ENCODE data around the gene EFCAB8. TPM values are rescaled to one million over a fixed set of nuclear protein-coding genes. Genes with fewer than 3 reads are reported as not detected.

EFCAB8 gene
- total and polyA plus RNA-seq, 8 donors = 0.18 to 0.45 TPM; not detected in 6

DNA sequence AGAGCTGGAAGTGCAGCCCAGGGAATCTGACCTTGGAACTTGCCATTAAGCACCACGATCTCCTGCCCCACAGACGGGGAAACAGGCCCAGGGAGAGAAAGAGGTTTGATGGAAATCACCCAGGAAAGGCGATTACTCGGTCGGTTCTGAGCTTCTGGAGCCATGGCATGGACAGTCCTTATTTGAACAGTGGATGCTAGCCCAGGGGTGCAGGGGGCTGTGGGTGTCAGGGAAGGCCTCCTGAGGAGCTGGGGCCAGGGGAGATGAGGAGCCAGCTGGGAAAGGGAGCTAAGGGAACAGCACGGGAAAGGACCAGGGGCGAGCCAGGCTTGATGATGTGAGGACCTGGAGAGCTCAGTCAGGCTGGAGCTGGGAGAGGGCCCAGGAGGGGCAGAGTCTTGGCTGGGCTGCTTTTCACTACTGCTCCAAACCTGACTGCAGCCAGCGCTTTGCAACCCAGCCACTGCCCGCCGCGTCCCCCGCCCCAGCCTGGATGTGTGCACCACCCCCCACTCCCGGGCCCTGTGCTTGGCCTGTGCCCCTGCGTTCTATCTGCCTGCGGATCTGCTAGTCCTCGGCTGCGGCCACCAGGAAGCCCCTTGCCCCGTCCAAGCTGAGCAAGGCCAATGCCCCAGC, 127.7 kb downstream of the EFCAB8 start:
- Histone ChIP-seq H3K4me3 (no peak overlapping the region), H3K27me3 (peaks cover 0 to 10% (median 0%) of the 10 kb centered on the region in 3 donors), H3K9me3 (peaks cover 0 to 5% (median 0%) of the 10 kb centered on the region in 4 donors), H3K4me1 (peaks cover 0 to 8% (median 3%) of the 10 kb centered on the region in 4 donors), H3K27ac (no peak overlapping the region), H3K36me3 (no peaks in the 10 kb centered on the region)
- intact Hi-C loops (cut with DNase I; ENCODE audit: low total_unique reads) = no loop called here
- no peak for DNase-seq
- 76 to 83% (median 81%) methylated on average over 15 to 18 of the region's 18 CpGs for WGBS, 5 donors
- TF ChIP-seq POLR2A (IDR thresholded peaks at IDR 0.05) = no peak
- TF ChIP-seq POLR2AphosphoS5 (IDR thresholded peaks at IDR 0.05) = no peak

DNA sequence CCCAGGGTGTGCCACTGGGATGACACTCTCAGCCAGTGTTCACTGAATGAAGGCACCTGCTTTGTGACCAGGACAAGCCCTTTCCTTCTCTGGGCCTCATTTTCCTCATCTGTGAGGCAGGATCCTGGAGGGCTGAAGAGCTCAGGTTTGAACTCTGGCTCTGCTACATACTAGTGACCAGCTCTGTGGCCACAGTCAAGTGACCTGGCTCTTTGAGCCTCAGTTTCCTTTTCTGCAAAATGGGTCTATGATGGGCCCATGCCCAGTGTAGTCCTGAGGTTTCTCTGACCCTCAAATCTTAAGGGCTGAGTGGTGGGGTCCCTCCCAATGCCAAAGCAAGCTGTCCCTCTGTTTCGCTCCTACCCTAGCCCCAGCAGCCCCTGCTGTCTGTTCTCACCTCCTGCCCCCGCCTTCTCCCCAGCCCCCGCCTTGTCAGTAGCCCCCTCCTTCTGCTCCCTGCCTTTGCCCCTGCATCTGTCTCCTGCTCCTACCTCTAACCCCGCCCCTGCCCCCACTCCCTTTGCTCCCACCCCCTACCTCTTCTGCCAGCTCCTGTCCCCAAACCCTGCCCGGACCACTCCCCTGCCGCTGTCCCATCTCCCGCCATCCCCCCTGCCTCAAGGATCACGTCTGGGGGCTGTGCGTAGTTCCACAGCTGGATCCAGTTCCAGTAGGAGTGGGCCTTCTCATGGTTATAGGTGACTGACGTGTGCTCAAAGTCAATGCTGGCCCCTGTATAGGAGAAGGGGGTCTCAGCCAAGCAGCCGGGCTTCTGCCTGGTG, 128.5 kb downstream of the EFCAB8 start:
- H3K4me1 ChIP-seq = peaks cover 0 to 8% (median 3%) of the 10 kb centered on the region in 4 donors
- intact Hi-C loops (cut with DNase I; ENCODE audit: low total_unique reads) = no loop called here
- H3K36me3 ChIP-seq = no peaks in the 10 kb centered on the region
- H3K27me3 ChIP-seq = peaks cover 0 to 10% (median 0%) of the 10 kb centered on the region in 3 donors
- H3K4me3 ChIP-seq = no peak overlapping the region
- H3K9me3 ChIP-seq = peaks cover 0 to 5% (median 0%) of the 10 kb centered on the region in 4 donors
- 77 to 88% (median 83%) methylated on average over 11 of the region's 11 CpGs for WGBS, 5 donors
- TF ChIP-seq, protein P1, sequence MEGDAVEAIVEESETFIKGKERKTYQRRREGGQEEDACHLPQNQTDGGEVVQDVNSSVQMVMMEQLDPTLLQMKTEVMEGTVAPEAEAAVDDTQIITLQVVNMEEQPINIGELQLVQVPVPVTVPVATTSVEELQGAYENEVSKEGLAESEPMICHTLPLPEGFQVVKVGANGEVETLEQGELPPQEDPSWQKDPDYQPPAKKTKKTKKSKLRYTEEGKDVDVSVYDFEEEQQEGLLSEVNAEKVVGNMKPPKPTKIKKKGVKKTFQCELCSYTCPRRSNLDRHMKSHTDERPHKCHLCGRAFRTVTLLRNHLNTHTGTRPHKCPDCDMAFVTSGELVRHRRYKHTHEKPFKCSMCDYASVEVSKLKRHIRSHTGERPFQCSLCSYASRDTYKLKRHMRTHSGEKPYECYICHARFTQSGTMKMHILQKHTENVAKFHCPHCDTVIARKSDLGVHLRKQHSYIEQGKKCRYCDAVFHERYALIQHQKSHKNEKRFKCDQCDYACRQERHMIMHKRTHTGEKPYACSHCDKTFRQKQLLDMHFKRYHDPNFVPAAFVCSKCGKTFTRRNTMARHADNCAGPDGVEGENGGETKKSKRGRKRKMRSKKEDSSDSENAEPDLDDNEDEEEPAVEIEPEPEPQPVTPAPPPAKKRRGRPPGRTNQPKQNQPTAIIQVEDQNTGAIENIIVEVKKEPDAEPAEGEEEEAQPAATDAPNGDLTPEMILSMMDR (IDR thresholded peaks at IDR 0.05) = no peak
- TF ChIP-seq POLR2A (IDR thresholded peaks at IDR 0.05) = no peak
- no peak for TF ChIP-seq EP300 (IDR thresholded peaks at IDR 0.05)
- TF ChIP-seq POLR2AphosphoS5 (IDR thresholded peaks at IDR 0.05) = no peak
- DNase-seq = no peak
- no peak overlapping the region for H3K27ac ChIP-seq

DNA sequence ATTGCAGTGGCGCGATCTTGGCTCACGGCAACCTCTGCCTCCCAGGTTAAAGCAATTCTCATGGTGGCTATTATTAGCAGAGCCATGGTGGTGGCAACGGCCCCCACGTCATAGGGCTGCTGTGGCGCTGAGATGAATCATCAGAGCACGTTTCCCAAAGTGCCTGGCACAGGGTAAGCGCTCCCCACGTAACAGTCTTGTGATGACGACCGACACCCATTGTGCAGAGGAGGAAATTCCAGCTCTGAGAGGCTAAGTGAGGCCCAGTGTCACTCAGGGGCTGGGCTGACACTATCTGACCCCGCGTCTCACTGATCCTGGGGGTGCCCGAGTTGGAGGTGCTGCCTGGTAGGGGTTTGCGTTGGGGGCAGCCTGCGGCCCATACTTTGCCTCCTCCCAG, 129.3 kb downstream of the EFCAB8 start:
- Histone ChIP-seq H3K4me3 (no peak overlapping the region), H3K27ac (no peak overlapping the region), H3K9me3 (peaks cover 0 to 5% (median 0%) of the 10 kb centered on the region in 4 donors), H3K36me3 (no peaks in the 10 kb centered on the region), H3K4me1 (peaks cover 0 to 2% (median under 1%) of the 10 kb centered on the region in 4 donors), H3K27me3 (peaks cover 0 to 10% (median 0%) of the 10 kb centered on the region in 3 donors)
- DNase-seq = no peak
- intact Hi-C loops (cut with DNase I; ENCODE audit: low total_unique reads) = no loop called here
- TF ChIP-seq POLR2AphosphoS5 (IDR thresholded peaks at IDR 0.05) (no peak), POLR2A (IDR thresholded peaks at IDR 0.05) (no peak), EP300 (IDR thresholded peaks at IDR 0.05) (no peak)
- TF ChIP-seq, protein P1 (IDR thresholded peaks at IDR 0.05) = no peak
- WGBS, 5 donors = 74 to 82% (median 79%) methylated on average over 14 to 16 of the region's 16 CpGs

DNA sequence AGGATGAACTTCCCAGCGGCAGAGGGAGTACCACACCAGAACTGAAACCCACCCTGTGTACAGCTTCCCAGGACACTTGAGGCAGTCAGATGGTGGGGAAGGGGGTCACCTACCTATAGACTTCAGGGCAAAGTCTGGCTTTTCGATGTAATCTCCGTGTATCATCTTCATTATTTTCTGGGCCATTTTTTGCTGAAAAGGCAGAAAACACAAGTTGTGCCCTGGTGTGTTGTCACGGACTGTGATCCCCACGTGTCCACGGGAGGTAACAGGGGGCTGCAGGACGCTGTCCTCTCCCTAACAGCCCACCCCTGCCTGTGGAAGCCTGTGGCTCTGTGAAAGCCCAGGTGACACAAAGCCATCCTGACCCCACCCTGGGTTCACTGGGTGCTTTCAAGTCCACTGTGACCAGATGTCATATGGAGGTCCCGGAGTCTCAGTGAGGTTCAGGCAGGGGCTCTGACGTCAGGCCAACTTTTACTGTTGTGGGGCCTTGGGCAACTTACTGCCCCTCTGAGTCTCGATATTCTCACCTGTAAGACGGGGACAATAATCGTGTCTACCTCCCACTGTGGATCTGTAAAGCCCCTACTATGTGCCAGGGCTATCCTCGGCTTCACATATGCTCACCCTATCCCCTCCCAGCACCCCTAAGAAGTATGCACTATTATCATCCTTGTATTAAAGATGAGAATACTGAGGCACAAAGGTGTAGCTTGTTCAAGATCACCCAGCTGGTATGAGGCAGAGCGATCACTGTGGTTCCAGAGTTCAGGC, 131.0 kb downstream of the EFCAB8 start:
- no peak for DNase-seq
- Histone ChIP-seq H3K4me1 (no peaks in the 10 kb centered on the region), H3K27me3 (peaks cover 0 to 10% (median 0%) of the 10 kb centered on the region in 3 donors), H3K4me3 (no peak overlapping the region), H3K36me3 (no peaks in the 10 kb centered on the region), H3K9me3 (peaks cover 0 to 5% (median 0%) of the 10 kb centered on the region in 4 donors), H3K27ac (no peak overlapping the region)
- TF ChIP-seq, protein P1 (IDR thresholded peaks at IDR 0.05) = no peak
- TF ChIP-seq POLR2A (IDR thresholded peaks at IDR 0.05) (no peak), EP300 (IDR thresholded peaks at IDR 0.05) (no peak), POLR2AphosphoS5 (IDR thresholded peaks at IDR 0.05) (no peak)
- 82 to 93% (median 86%) methylated on average over 11 to 14 of the region's 14 CpGs for WGBS, 5 donors
- intact Hi-C loops (cut with DNase I; ENCODE audit: low total_unique reads) = no loop called here

Data from stomach (tissue), 9 donors.